Activated B cell treated with CpG ODN at 0.5 μM for 24 hours (primary cell): Measurements from ENCODE around the gene NCOA1. TPM values are rescaled to one million over a fixed set of nuclear protein-coding genes. Genes with fewer than 3 reads are reported as not detected.

Experiments
- ATAC-seq: fragments of 200-7000 bp; cut with Tn5 transposase; one replicate; pipeline ENCODE4 v1.10.0; 2021; ENCODE audit warnings: low read depth, mild to moderate bottlenecking, moderate library complexity
- CTCF ChIA-PET: fragments of 350-600 bp; sonication (Branson Sonifier 250); formaldehyde crosslinking; loops from one replicate; lab custom pipeline; 2021; ENCODE audit warnings: antibody characterized with exemption; lab: Charles Lee
- POLR2A ChIA-PET: fragments of 350-600 bp; sonication (Branson Sonifier 250); formaldehyde crosslinking; loops from one replicate; lab custom pipeline; 2021; ENCODE audit warnings: antibody characterized with exemption; lab: Charles Lee
- DNase-seq: peaks from one replicate; pipeline ENCODE4 v3.0.0; 2022
- H3K27ac Mint-ChIP-seq: one replicate; pipeline ENCODE4 v1.8.0; 2020; ENCODE audit warnings: mixed read lengths
- H3K27me3 Mint-ChIP-seq: one replicate; pipeline ENCODE4 v1.8.0; 2021; ENCODE audit warnings: mixed read lengths
- H3K36me3 Mint-ChIP-seq: one replicate; pipeline ENCODE4 v1.8.0; 2021; ENCODE audit warnings: low read depth, mixed read lengths
- H3K4me1 Mint-ChIP-seq: one replicate; pipeline ENCODE4 v1.8.0; 2021; ENCODE audit warnings: mixed read lengths
- H3K4me3 Mint-ChIP-seq: one replicate; pipeline ENCODE4 v1.8.0; 2020; ENCODE audit warnings: mild to moderate bottlenecking, mixed read lengths
- H3K9me3 Mint-ChIP-seq: one replicate; pipeline ENCODE4 v1.8.0; 2020; ENCODE audit warnings: mixed read lengths
- CTCF ChIP-seq: fragments of 200-600 bp; IDR thresholded peaks from one replicate; pipeline ENCODE4 v1.8.0; 2022; ENCODE audit warnings: antibody characterized with exemption, mild to moderate bottlenecking
- intact Hi-C: fragments of 100-400 bp; cut with micrococcal nuclease; formaldehyde crosslinking; loops from one replicate; pipeline ENCODE4 v1.15.1; 2024
- total RNA-seq: library from RNA; stranded (reverse); gene quantifications from 2 replicates; pipeline ENCODE4 v1.2.3, GENCODE V29; 2022

The NCOA1 gene
- 44.9 and 49.5 TPM in 2 replicates for total RNA-seq

GRCh38 chr2:24490690-24491541 is at the start of gene NCOA1:
Gene NCOA1, plus strand, starts transcription at chr2:24491254. Its CDS starts 167,424 bp downstream, at chr2:24658678.
- ATAC-seq (peak; percentile 82), DNase-seq (peak; percentile 87)
- H3K4me1 Mint-ChIP-seq, result peaks cover 42% of the 10 kb centered on the region
- no peaks in the 10 kb centered on the region for H3K27me3 Mint-ChIP-seq
- ChIA-PET POLR2A (interaction anchor here (0.6 to 2.5 kb wide), 12 partner anchors 16 to 339 kb away, joined by 3 to 11 read pairs (median 4); partner anchors contain the start of genes CENPO and PTRHD1), CTCF (interaction anchor here (0.9 to 1.4 kb wide), 4 partner anchors 16 to 87 kb away, joined by 3 to 4 read pairs (median 4); no protein-coding TSS in a partner anchor)
- TF ChIP-seq CTCF, result no peak
- peak within 1 kb of the TSS; percentile 94 for H3K4me3 Mint-ChIP-seq
- intact Hi-C loops, result loop anchor here (2.0 to 5.0 kb wide), 8 partner anchors 18 to 481 kb away; partner anchors contain the start of genes CENPO, DNAJC27, ITSN2 and PTRHD1
- no peaks in the 10 kb centered on the region for H3K36me3 Mint-ChIP-seq
- H3K9me3 Mint-ChIP-seq, result no peaks in the 10 kb centered on the region
- peak within 1 kb of the TSS; percentile 95 for H3K27ac Mint-ChIP-seq

DNA sequence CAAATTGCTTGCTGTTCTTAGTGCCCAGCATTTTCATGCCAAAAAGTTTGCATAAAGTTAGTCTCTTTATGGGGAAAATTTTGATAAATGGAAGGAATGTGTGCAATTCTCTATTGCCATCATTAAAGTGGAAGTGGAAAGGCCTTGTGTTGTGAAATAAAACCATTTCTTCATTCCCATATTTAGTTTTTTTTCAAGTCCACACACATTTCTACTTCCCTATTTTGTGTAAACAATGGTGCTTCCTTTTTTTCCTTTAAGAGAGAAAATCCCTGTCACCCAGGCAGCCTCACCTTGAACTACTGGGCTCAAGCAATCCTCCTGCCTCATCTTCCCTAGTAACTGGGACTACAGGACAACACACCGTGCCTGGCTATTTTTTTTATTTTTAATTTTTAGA is 42.3 kb upstream of the NCOA1 start:
- H3K4me3 Mint-ChIP-seq, result no peak overlapping the region
- no peak for TF ChIP-seq CTCF
- peaks cover 7% of the 10 kb centered on the region for H3K27me3 Mint-ChIP-seq
- ATAC-seq (no peak), DNase-seq (no peak)
- ChIA-PET CTCF (no interaction called here), POLR2A (no interaction called here)
- no peaks in the 10 kb centered on the region for H3K36me3 Mint-ChIP-seq
- intact Hi-C loops, result no loop called here
- H3K9me3 Mint-ChIP-seq, result peaks cover 4% of the 10 kb centered on the region
- H3K4me1 Mint-ChIP-seq, result no peaks in the 10 kb centered on the region
- H3K27ac Mint-ChIP-seq, result no peak overlapping the region

- ATAC-seq, result no peak
- ChIA-PET POLR2A (no interaction called here), CTCF (no interaction called here)
- intact Hi-C loops, result no loop called here
- TF ChIP-seq CTCF, result no peak
- no peak overlapping the region for H3K27ac Mint-ChIP-seq
- peaks cover 7% of the 10 kb centered on the region for H3K27me3 Mint-ChIP-seq
- H3K4me1 Mint-ChIP-seq, result no peaks in the 10 kb centered on the region
- no peak for DNase-seq
- H3K36me3 Mint-ChIP-seq, result no peaks in the 10 kb centered on the region
- H3K4me3 Mint-ChIP-seq, result no peak overlapping the region
- H3K9me3 Mint-ChIP-seq, result peaks cover 4% of the 10 kb centered on the region
These were observed 41.7 kb upstream of the NCOA1 start for GRCh38 chr2:24449344-24449743.

DNA sequence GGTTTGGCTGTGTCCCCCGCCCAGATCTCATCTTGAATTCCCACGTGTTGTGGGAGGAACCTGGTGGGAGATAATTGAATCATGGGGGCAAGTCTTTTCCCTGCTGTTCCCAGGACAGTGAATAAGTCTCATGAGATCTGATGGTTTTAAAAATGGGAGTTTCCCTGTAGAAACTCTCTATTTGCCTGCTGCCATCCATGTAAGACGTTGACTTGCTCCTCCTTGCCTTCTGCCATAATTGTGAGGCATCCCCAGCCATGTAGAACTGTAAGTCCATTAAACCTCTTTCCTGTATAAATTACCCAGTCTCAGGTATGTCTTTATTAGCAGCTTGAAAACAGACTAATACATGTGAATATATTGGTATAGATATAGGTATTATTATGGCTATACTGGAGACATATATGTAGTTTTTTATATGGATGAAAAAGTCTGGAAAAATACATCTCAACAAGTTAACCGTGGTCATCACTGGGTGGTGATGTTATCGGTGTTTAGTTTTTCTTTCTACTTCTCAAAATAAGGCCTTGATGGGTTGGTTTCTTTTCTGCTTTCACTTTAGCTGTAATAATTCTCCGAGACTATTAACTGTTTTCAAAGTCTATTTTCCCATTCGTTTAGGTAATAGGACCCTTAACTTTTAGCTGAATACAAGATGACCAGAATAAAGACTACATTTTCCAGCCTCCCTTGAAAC is 39.1 kb upstream of the NCOA1 start:
- TF ChIP-seq CTCF, result no peak
- CTCF ChIA-PET, result no interaction called here

DNA sequence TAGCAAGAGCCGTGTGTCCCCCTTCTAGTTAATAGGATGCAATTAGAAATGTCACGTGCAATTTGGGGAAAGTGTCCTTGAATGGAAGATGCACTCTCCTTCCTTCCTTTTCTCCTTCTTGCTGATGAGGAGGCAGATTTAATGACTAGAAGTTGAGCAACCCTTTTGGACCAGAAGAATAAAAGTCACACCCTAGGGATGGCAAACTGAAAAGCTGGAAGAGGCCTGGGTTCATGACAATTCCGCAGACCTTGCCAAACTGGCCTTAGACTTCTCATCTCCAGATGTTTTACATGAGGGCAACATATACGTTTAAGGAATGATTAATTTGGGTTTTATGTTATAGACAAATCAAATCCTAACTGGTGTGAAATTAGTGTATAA is 38.6 kb upstream of the NCOA1 start:
- Mint-ChIP-seq H3K4me3 (no peak overlapping the region), H3K9me3 (peaks cover 4% of the 10 kb centered on the region), H3K4me1 (no peaks in the 10 kb centered on the region), H3K27ac (no peak overlapping the region), H3K36me3 (no peaks in the 10 kb centered on the region), H3K27me3 (peaks cover 7% of the 10 kb centered on the region)
- intact Hi-C loops, result no loop called here
- no peak for DNase-seq
- ChIA-PET POLR2A (no interaction called here), CTCF (no interaction called here)
- TF ChIP-seq CTCF, result no peak
- no peak for ATAC-seq

More for the DNA sequence above, 39.1 kb upstream of the NCOA1 start:
- no peaks in the 10 kb centered on the region for H3K36me3 Mint-ChIP-seq
- POLR2A ChIA-PET, result no interaction called here
- peaks cover 4% of the 10 kb centered on the region for H3K9me3 Mint-ChIP-seq
- DNase-seq, result no peak
- ATAC-seq, result no peak
- H3K4me3 Mint-ChIP-seq, result no peak overlapping the region
- H3K27ac Mint-ChIP-seq, result no peak overlapping the region
- no peaks in the 10 kb centered on the region for H3K4me1 Mint-ChIP-seq
- H3K27me3 Mint-ChIP-seq, result peaks cover 7% of the 10 kb centered on the region
- intact Hi-C loops, result no loop called here
